HG03521 (cell line): ENCODE measurements around the gene SPAST.
A peak's percentile ranks its signal among the peaks of the same experiment; 100 is the strongest.
"Not testable (repeated sequence)": the region's sequence is repeated elsewhere in the genome, so short reads cannot be mapped to it uniquely, and the experiment has no call there.

Source experiments
- ATAC-seq: cut with Tn5 transposase; IDR thresholded peaks from one replicate; pipeline ENCODE4 v1.9.1; 2021; ENCODE audit warnings: mild to moderate bottlenecking, moderate library complexity; ENCODE audit not compliant: unreplicated experiment

SPAST gene, protein sequence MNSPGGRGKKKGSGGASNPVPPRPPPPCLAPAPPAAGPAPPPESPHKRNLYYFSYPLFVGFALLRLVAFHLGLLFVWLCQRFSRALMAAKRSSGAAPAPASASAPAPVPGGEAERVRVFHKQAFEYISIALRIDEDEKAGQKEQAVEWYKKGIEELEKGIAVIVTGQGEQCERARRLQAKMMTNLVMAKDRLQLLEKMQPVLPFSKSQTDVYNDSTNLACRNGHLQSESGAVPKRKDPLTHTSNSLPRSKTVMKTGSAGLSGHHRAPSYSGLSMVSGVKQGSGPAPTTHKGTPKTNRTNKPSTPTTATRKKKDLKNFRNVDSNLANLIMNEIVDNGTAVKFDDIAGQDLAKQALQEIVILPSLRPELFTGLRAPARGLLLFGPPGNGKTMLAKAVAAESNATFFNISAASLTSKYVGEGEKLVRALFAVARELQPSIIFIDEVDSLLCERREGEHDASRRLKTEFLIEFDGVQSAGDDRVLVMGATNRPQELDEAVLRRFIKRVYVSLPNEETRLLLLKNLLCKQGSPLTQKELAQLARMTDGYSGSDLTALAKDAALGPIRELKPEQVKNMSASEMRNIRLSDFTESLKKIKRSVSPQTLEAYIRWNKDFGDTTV

DNA sequence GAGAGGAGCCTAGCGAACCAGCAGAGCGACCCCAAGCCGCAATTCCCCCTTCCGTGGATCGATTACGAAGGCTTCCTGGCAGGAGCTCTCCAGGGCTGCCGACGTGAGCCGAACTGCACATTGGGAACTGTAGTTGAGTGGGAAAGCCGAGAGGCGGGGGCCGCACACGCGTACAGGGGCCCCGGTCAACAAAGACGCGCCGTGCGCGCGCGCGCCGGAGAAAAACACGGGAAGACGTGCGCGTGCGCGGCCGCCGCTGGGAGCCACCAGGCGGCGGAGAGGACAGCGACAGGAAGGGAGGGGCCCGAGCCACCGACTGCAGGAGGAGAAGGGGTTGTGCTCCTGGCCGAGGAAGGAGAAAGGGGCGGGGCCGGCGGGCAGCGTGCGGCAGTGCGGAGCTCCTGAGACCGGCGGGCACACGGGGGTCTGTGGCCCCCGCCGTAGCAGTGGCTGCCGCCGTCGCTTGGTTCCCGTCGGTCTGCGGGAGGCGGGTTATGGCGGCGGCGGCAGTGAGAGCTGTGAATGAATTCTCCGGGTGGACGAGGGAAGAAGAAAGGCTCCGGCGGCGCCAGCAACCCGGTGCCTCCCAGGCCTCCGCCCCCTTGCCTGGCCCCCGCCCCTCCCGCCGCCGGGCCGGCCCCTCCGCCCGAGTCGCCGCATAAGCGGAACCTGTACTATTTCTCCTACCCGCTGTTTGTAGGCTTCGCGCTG is at the start of gene SPAST:
SPAST (plus strand) TSS at position 247 of the 711 bp plus-strand sequence; CDS start at position 523, 276 bp downstream.
- peak; percentile 97 for ATAC-seq

DNA sequence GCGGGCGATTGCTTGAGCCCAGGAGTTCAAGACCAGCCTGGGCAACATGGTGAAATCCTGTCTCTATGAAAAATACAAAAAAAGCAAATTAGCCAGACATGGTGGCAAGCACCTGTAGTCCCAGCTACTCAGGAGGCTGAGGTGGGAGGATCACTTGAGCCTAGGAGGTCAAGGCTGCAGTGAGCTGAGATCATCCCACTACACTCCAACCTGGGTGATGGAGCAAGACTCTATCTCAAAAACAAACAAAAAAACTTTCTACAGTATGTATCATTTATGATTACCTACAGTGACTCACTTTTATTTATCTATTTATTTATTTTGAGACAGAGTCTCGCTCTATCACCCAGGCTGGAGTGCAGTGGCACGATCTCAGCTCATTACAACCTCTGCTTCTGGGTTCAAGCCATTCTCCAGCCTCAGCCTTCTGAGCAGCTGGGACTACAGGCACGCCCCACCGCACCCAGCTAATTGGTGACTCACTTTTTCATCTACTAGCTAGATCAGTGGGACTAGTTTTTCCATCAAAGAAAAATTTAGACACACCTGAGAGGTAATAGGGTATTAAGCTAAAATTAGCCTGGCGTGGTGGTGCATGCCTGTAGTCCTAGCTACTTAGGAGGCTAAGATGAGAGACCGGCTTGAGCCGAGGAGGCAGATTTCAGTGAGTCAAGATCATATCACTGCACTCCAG is 44.4 kb upstream of the SPAST start:
- not testable (repeated sequence) for ATAC-seq

DNA sequence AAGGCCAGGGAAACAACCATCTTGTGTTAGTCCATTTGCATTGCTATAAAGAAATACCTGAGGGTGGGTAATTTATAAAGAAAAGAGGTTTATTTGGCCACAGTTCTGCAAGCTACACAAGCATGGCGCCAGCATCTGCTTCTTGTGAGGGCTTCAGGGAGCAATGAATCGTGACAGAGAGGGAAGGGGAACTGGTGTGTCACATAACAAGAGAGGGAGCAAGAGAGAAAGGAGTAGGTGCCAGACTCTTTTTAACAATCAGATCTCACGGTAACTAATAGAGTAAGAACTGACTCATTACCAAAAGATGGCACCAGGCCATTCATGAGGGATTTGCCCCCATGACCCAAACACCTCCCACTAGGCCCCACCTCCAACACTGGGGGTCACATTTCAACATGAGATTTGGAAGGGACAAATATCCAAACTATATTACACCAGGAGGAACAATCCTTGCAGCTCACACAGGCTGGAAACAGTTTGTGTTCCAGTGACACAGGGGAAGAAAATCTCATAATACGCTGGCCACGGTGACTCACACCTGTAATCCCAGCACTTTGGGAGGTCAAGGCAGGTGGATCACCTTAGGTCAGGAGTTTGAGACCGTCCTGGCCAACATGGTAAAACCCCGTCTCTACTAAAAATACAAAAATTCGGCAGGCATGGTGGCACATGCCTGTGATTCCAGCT is 29.0 kb upstream of the SPAST start:
- not testable (repeated sequence) for ATAC-seq

DNA sequence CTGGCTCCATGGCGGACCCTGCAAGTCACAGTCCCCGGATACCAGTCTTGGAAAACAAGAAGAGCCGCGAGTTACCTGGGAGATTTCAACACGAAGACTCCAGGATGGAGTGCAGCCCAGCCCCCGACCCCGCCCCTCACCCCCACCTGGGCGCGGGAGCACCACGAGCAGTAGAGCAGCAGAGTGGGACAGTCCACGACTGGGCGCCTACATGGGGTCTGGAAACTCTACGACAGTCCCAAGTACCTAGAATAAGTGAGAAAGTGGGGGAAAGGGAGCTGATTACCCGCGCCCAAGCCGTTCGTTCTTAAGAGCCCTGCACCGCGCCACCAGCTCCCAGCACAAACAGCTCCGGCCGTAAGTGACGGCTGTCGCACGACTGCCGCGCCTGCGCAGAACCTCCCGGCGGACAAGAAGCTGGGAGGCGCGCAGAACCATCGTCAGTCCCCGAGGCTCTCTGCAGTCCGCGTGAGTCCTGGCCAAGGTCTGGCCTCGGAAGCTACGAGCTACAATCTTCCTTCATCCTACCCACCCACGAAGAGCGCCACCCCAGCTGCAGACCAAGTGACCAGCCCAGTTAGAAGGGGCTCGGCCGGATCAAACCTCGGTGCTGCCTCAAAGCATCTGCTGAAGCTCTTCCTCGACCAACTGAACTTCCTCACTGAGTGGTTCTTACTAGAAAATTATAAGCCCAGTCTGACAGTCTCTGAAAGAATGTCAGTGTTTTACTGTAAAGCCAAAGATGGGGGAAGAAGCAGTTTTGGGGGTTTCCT is 23.7 kb upstream of the SPAST start, which contains the start of gene DPY30:
DPY30 (minus strand) TSS at position 359 of the 773 bp plus-strand sequence; CDS start at position 10, 349 bp downstream.
- ATAC-seq, result peak; percentile 89

DNA sequence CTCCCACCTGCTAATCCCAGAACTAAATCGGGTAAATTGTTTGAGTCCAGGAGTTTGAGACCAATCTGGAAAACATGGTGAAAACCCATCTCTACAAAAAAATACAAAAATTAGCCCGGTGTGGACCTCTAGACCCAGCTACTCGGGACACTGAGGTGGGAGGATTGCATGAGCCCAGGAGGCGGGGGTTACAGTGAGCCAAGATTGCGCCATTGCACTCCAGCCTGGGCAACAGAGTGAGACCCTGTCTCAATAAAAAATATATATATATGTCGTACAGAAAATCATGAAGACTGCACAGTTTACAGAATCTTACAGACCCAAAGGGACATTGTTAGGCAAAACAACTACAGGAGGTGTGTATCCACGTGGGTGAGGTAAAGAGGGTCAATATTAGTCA is 19.8 kb upstream of the SPAST start:
- no peak for ATAC-seq

DNA sequence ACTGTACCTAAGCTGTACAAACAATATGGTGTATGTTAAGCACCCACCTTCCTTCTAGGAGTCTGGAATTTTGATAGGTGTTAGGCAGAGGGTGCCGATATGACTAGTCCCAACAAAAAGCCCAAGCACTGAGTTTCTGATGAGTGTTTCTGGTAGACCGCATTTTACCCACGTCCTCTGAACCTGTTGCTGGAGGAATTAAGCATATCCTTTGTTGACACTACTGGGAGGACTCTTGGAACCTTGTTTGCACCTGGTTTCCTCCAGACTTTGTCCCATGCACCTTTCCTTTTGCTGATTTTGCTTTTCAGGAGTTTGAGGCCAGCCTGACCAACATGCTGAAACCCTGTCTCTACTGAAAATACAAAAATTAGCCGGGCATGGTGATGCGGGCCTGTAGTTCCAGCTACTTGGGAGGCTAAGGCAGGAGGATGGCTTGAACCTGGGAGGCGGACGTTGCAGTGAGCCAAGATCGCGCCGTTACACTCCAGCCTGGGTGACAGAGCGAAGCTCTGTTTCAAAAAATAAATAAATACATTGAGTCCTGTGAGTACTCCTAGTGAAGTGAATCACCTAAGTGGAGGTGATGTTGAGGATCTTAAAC is 11.4 kb upstream of the SPAST start:
- no peak for ATAC-seq

DNA sequence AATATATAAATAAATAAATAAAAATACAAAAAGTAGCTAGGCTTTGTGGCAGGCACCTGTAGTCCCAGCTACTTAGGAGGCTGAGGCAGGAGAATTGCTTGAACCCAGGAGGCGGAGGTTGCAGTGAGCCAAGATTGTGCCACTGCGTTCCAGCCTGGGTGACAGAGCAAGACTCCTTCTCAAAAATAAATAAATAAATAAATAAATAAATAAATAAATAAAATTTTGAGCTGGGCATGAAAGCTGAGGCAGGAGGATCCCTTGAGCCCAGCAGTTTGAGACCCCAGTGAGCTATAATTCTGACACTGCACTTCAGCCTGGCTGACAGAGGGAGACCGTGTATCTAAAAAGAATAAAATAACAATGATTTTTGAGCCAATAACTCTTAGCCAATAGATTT is 8.8 kb upstream of the SPAST start:
- not testable (repeated sequence) for ATAC-seq

DNA sequence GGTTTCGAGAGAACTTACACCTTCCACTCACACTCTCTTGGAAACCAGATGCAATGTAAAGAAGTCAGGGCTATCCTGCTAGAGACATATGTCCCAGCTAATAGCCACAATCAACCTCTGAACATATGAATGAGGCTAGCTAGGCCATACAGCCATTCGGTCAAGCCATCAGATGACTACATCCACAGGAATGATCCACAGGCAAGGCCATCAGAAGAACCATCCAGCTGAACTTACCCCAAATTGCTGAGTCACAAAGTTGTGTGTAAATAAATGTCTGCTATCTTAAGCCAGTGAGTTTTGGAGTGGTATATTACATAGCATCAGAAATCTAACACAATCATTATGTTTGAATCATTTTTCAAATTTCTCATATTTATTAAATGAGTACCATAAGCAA is 5.2 kb upstream of the SPAST start:
- no peak for ATAC-seq

DNA sequence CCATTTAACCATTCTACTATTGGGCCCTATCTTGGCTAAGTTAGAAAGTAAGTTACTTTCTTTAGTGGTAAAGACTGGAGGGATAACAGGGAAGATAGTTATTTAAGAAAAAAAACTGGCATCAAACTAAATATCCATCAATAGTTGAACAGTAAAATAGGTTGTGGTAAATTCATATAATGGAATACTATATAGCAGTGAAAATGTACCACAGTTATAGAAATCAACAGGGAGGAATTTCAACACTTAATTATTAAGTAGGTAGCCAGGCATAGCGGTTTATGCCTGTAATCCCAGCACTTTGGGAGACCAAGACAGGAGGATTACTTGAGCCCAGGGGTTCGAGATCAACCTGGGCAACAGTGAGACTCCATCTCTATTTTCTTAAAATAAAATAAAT is 3.1 kb upstream of the SPAST start:
- ATAC-seq, result no peak

DNA sequence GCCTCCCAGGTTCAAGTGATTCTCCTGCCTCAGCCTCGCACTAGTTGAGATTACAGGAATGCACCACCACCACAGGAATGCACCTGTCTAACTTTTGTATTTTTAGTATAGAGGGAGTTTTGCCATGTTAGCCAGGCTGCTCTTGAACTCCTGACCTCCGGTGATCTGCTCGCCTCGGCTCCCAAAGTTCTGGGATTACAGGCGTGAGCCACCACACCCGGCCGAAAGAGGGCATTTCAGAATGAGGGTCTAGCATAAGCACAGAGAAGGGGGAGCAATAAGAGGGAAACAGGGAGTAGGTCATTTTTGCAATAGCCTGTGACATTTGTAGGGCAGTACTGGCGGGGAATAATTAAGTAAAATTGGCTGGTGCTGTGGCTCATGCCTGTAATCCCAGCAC is 1.9 kb upstream of the SPAST start:
- no peak for ATAC-seq

DNA sequence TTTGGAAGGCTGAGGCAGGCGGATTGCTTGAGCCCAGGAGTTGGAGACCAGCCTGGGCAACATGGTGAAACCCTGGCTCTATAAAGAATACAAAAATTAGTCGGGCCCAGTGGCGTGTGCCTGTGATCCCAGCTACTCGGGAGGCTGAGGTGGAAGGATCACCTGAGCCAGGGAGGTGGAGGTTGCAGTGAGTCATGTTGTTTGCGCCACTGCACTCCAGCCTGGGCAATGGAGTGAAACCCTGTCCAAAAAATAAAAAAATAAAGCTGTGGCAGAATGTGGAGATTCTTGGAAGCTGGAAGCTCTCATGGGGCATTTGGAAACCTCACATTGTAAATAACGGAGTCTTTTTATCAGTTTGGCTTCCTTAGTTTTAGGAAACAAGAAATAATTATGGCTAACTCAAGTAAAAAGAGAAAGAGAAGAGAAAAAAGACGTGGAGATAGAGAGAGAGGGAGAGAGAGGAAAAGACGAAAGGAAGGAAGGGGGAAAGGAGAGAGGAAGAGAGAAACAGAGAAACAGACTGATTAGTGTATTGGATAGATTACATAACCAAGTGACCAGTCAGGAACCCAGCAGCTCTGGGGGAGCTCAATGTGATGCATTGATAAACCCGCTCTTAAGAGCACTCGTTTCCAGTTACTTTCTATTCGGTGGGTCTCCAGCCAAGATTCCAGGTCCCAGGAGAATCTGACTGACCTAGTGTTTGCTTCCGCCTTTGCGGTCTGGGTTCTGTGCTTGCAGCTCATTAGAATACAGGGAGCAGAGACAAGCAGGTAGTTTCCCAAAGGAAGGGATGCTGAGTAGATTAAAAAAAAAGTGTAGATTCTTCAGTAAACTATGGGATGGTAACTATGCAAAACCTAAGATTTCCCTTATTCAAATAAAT is 1.1 kb upstream of the SPAST start:
- no peak for ATAC-seq

DNA sequence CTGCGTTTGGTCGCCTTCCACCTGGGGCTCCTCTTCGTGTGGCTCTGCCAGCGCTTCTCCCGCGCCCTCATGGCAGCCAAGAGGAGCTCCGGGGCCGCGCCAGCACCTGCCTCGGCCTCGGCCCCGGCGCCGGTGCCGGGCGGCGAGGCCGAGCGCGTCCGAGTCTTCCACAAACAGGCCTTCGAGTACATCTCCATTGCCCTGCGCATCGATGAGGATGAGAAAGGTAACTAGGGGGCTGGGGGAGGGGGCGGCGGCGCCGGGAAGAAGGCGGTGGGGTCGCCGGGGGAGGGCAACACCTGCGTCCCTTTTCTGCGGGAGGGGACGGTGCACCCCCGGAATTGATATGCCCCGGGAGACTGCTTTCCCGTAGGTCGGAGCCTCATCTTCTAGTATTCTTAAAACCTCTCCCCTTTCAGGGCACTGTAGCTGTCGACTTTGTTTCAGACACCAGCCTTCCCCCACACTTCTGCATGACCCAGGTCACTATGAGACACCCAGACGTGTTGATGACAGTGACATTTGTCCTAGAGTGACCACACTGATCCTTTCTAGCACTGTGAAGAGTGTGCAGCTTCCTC is 755 bp downstream of the SPAST start:
- ATAC-seq, result no peak

DNA sequence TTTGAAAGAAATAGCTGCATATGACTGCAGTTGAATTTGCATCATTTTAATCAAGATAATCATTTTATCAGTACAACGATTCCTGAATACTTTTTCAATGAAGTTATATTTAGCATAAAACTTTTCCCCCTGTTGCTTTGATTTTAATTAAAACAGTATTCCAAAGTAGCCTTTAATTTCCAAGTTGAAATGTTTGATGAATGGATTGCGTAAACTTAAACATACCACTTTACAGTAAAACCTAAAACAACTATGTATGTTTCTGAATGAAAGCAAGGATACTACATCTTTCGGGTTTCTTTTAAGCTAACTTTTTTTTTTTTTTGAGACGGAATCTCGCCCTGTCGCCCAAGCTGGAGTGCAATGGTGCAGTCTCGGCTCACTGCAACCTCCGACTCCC is 1.4 kb downstream of the SPAST start:
- no peak for ATAC-seq

DNA sequence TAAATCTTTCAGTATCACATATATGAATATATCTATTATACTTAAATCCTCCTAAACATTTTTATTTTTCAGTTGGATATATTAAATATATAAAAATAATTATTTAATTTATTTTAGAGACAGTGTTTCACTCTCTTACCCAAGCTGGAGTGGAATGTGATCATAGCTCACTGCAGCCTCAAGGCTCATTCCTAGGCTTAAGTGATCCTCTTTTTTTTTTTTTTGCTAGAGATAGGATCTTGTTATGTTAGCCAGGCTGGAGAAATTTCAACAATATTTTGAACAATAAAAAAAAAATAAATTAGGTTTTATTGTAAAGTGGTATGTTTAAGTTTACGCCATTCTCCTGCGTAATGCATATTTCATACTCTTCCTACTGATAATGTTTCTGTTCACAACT is 4.2 kb downstream of the SPAST start:
- no peak for ATAC-seq

DNA sequence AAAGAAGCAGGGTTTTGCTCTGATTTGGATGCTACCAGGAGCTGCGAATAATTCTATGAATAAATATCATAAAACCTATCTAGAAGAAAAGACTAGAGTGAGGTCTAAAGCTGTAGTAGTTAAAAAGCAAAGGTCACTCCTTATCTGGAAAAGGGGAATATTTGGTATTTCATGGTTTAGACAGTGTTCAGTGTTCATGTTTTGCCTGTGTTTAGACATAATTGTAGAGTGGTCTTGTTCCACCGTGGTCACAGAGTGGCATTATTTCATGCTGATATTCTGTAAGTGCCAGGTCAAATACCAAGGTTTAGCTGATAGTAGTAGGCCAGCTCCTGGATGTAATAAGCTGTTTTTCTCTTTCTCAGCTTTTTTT is 10.8 kb downstream of the SPAST start:
- ATAC-seq, result no peak

DNA sequence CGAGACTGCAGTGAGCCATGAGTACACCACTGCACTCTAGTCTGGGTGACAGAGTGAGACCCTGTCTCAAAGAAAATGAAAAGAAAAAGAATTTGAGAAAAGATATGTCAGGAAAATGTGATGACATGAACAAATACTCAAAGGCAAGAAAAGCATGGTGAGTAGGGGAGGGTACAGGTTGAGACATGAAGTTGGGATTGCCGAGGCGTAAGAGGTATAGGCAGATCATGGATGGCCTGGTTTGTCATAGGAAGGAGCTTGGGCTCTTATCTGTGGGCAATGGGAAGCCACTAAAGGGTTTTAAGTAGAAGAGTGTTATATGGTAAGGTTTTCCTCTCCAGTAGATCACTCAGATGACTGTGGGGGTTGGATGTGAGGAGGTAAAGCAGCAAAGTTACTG is 32.3 kb downstream of the SPAST start:
- ATAC-seq, result no peak

DNA sequence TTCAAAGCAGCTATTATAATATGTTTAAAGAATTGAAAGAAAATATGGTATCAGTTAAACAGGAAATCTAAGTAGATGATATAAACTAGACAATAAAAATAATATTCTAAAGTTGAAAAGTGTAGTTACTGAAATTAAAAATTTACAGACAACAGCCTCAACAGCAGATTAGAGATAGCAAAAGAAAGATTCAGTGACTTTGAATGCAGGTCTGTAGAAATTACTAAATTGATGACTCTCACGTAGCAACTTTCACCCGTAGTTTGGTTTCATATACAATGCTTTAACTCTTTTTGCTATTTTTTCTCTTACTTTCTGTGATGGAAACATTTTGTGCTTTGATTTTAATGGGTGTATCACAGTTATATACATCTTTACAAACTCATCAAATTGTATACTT is 44.8 kb downstream of the SPAST start:
- ATAC-seq, result no peak

DNA sequence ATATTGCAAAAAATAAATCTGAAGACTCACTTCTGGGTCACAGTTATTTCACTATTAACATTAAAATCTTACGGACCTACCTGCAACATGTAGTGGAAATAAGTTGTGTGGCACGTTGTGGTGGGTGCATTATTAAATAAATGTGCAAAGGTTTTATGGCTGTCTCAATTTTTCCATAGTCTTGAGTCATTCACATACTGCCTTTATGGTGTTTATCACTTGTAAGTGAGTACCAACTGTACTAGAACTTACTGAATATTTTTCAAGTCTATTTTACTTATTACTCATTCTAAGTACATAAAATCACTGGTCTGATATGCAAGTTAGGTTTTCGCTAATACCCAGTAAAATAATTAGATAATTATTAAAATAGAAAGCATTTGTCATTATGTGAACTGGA is 54.7 kb downstream of the SPAST start:
- ATAC-seq, result no peak
